GM18861 (cell line): Measurements from ENCODE around the gene CYFIP1.
A peak's percentile ranks its signal among the peaks of the same experiment; 100 is the strongest.
"Not testable (repeated sequence)": the region's sequence is repeated elsewhere in the genome, so short reads cannot be mapped to it uniquely, and the experiment has no call there.

ENCODE experiments used
- ATAC-seq: cut with Tn5 transposase; IDR thresholded peaks from one replicate; pipeline ENCODE4 v1.9.1; 2021; ENCODE audit not compliant: unreplicated experiment

Gene CYFIP1

GRCh38 chr15:22980189-22981050, at the start of gene CYFIP1:
Gene CYFIP1, minus strand, starts transcription at chr15:22980368. Its CDS starts 33,083 bp downstream, at chr15:22947285.
- peak; percentile 47 for ATAC-seq

GRCh38 chr15:23026218-23026617, 46.0 kb upstream of the CYFIP1 start:
- no peak for ATAC-seq

- ATAC-seq, result no peak
Measured at GRCh38 chr15:23022156-23022555, 42.0 kb upstream of the CYFIP1 start.

GRCh38 chr15:23014394-23015000, 34.3 kb upstream of the CYFIP1 start:
- no peak for ATAC-seq

GRCh38 chr15:23013681-23014080, 33.5 kb upstream of the CYFIP1 start:
- no peak for ATAC-seq

- ATAC-seq, result not testable (repeated sequence)
Measured at GRCh38 chr15:23012616-23013015, 32.4 kb upstream of the CYFIP1 start.

- no peak for ATAC-seq
Measured at GRCh38 chr15:23003736-23004135, 23.6 kb upstream of the CYFIP1 start.

GRCh38 chr15:23002920-23003319, 22.8 kb upstream of the CYFIP1 start:
- ATAC-seq, result no peak

GRCh38 chr15:22995795-22996194, 15.6 kb upstream of the CYFIP1 start:
- no peak for ATAC-seq

GRCh38 chr15:22992024-22992326, 11.8 kb upstream of the CYFIP1 start:
- no peak for ATAC-seq

GRCh38 chr15:22989576-22990477, 9.7 kb upstream of the CYFIP1 start:
- no peak for ATAC-seq

GRCh38 chr15:22988811-22989210, 8.6 kb upstream of the CYFIP1 start:
- no peak for ATAC-seq

GRCh38 chr15:22981931-22982330, 1.8 kb upstream of the CYFIP1 start:
- not testable (repeated sequence) for ATAC-seq

GRCh38 chr15:22981051-22981840, 1.1 kb upstream of the CYFIP1 start:
- no peak for ATAC-seq

- ATAC-seq, result peak; percentile 58
Measured at GRCh38 chr15:22979238-22980188, 655 bp downstream of the CYFIP1 start.

GRCh38 chr15:22978691-22979237, 1.4 kb downstream of the CYFIP1 start:
- ATAC-seq, result peak; percentile 19

- ATAC-seq, result no peak
Measured at GRCh38 chr15:22974745-22975144, 5.4 kb downstream of the CYFIP1 start.

- ATAC-seq, result no peak
Measured at GRCh38 chr15:22973987-22974386, 6.2 kb downstream of the CYFIP1 start.

- peak; percentile 80 for ATAC-seq
Measured at GRCh38 chr15:22973286-22973685, 6.9 kb downstream of the CYFIP1 start.
